Ovary (tissue), 9 donors: ENCODE data around the gene LRRC8C. TPM values are rescaled to one million over a fixed set of nuclear protein-coding genes. Genes with fewer than 3 reads are reported as not detected.

ENCODE experiments used
- DNase-seq, 5 donors: peaks; one replicate each; pipeline ENCODE4 v3.0.0-alpha.2; 2019 to 2020
- H3K27ac ChIP-seq, 2 donors: fragments of 200-600 bp; one replicate each; pipeline versions ENCODE4 v1.5.1 to v1.8.0; 2019 to 2022
- H3K27me3 ChIP-seq: fragments of 200-600 bp; one replicate; pipeline ENCODE4 v1.8.0; 2022
- H3K36me3 ChIP-seq: fragments of 200-600 bp; sonication (generic); one replicate; pipeline ENCODE4 v1.5.1; 2019
- H3K4me1 ChIP-seq: one replicate; pipeline ENCODE4 v1.8.1; 2013; ENCODE audit warnings: mild to moderate bottlenecking, moderate library complexity; ENCODE audit not compliant: insufficient read depth
- H3K4me3 ChIP-seq: fragments of 200-600 bp; sonication (generic); one replicate; pipeline ENCODE4 v1.5.1; 2017
- H3K9me3 ChIP-seq, 2 donors: fragments of 200-600 bp in 1 of 2; sonication (generic) in 1 of 2; one replicate each; pipeline versions ENCODE4 v1.5.1 to v1.8.1; 2013 to 2019; ENCODE audit warnings: mild to moderate bottlenecking in 1 of 2, moderate library complexity in 1 of 2
- CTCF ChIP-seq, 3 donors: fragments of 450-650 bp in 2 of 3; fragments of 200-600 bp in 1 of 3; IDR thresholded peaks; one replicate each; pipeline versions ENCODE4 v1.5.1 to v1.8.0; 2016 to 2022; ENCODE audit warnings: antibody characterized with exemption in 3 of 3, mild to moderate bottlenecking in 1 of 3
- EP300 ChIP-seq: sonication (generic); formaldehyde crosslinking; IDR thresholded peaks from one replicate; pipeline ENCODE4 v1.6.1; 2017; ENCODE audit warnings: antibody characterized with exemption
- POLR2A ChIP-seq: fragments of 450-650 bp; IDR thresholded peaks from one replicate; pipeline ENCODE4 v1.6.1; 2017; ENCODE audit warnings: antibody characterized with exemption, mild to moderate bottlenecking, moderate library complexity
- WGBS, 3 donors: extraction: QIAGEN DNeasy Blood & Tissue Kit in 1 of 3; methylation state at CpG; one replicate each; pipeline versions ENCODE4 v1.1.5 to v1.1.7; 2013 to 2017; 5-methylcytosine and 5-hydroxymethylcytosine counted together
- intact Hi-C, 4 donors: fragments of 100-400 bp; cut with DNase I; formaldehyde crosslinking; loops; one replicate each; pipeline versions ENCODE4 v1.11.0 to v1.15.1; 2022 to 2023
- polyA plus RNA-seq, 2 donors: library from polyadenylated mRNA; stranded (reverse); fragments of 200-250 nt in 1 of 2; fragments of 350-450 nt in 1 of 2; fragmentation: Illumina TruSeq in 1 of 2; extraction: RNeasy Lipid Tissue Mini Kit (QIAGEN cat#74804) in 1 of 2; gene quantifications; one replicate each; pipeline ENCODE4 v1.2.3, GENCODE V29; 2013 to 2014
- total RNA-seq, 7 donors: library from RNA; depleted of rRNA in 2 of 7; stranded (reverse); fragments of >200 nt in 2 of 7; fragmentation: NEBNext Ultra II Directional in 3 of 7; extraction: Animal tissue kit (Norgen Biotek cat#: 25700) in 3 of 7; gene quantifications; one replicate each; pipeline versions ENCODE4 v1.1.0 to v1.2.4, GENCODE V29; 2016 to 2023
- donor health status: DM: no; HTN: no; CAD: no; lungs with moderate emphysema.
- donor health status: DM: no; HTN: no; CAD: no.
- donor health status: Bipolar disorder and iron deficiency.
- donor health status: DM: yes; HTN: yes; CAD: no.
- donor health status: DM: no; HTN: no; CAD: no.
- donor health status: DM: yes; HTN: yes; CAD: no.

The LRRC8C gene
- total and polyA plus RNA-seq, 9 donors, result 5.6 to 11.1 (median 7.2) TPM

- TF ChIP-seq CTCF (IDR thresholded peaks at IDR 0.05), result no peak
- no peak for TF ChIP-seq POLR2A
- no peak for TF ChIP-seq EP300
- Histone ChIP-seq H3K4me3 (no peak overlapping the region), H3K27ac (no peak overlapping the region), H3K36me3 (no peaks in the 10 kb centered on the region), H3K27me3 (no peaks in the 10 kb centered on the region), H3K9me3 (no peaks in the 10 kb centered on the region), H3K4me1 (no peaks in the 10 kb centered on the region)
- intact Hi-C loops, result no loop called here
- DNase-seq, result no peak
Measured at GRCh38 chr1:89649783-89650182, 16.9 kb downstream of the LRRC8C start.

- H3K27me3 ChIP-seq, result no peaks in the 10 kb centered on the region
- H3K36me3 ChIP-seq, result no peaks in the 10 kb centered on the region
- TF ChIP-seq CTCF (IDR thresholded peaks at IDR 0.05), result no peak
- H3K4me3 ChIP-seq, result no peak overlapping the region
- intact Hi-C loops, result no loop called here
- no peak overlapping the region for H3K27ac ChIP-seq
- no peak for DNase-seq
- H3K9me3 ChIP-seq, result no peaks in the 10 kb centered on the region
- H3K4me1 ChIP-seq, result no peaks in the 10 kb centered on the region
- WGBS, 3 donors, result 86 to 93% (median 91%) methylated on average over 2 of the region's 2 CpGs
Measured at GRCh38 chr1:89652373-89652772, 19.5 kb downstream of the LRRC8C start.

GRCh38 chr1:89657886-89658285 is 25.0 kb downstream of the LRRC8C start:
- Histone ChIP-seq H3K27ac (no peak overlapping the region), H3K36me3 (no peaks in the 10 kb centered on the region), H3K9me3 (no peaks in the 10 kb centered on the region), H3K4me3 (no peak overlapping the region), H3K27me3 (no peaks in the 10 kb centered on the region), H3K4me1 (peaks cover 7% of the 10 kb centered on the region)
- intact Hi-C loops, result no loop called here
- TF ChIP-seq CTCF (IDR thresholded peaks at IDR 0.05) (no peak), POLR2A (no peak), EP300 (no peak)
- WGBS, 3 donors, result 9 to 33% (median 14%) methylated on average over 3 of the region's 3 CpGs
- no peak for DNase-seq

- no peak overlapping the region for H3K27ac ChIP-seq
- H3K36me3 ChIP-seq, result no peaks in the 10 kb centered on the region
- H3K9me3 ChIP-seq, result no peaks in the 10 kb centered on the region
- intact Hi-C loops, result no loop called here
- H3K27me3 ChIP-seq, result no peaks in the 10 kb centered on the region
- peaks cover 7% of the 10 kb centered on the region for H3K4me1 ChIP-seq
- TF ChIP-seq EP300 (no peak), CTCF (IDR thresholded peaks at IDR 0.05) (no peak), POLR2A (no peak)
- no peak for DNase-seq
- WGBS, 3 donors, result 57 to 66% (median 57%) methylated on average over 5 of the region's 5 CpGs
- H3K4me3 ChIP-seq, result no peak overlapping the region
Measured at GRCh38 chr1:89659322-89660081, 26.6 kb downstream of the LRRC8C start.
